CD8-positive, alpha-beta memory T cell (primary cell): ENCODE results near the gene ABCC9. TPM values are rescaled to one million over a fixed set of nuclear protein-coding genes. Genes with fewer than 3 reads are reported as not detected.

Experiments
- CTCF ChIA-PET: fragments of 350-600 bp; sonication (Branson Sonifier 250); formaldehyde crosslinking; loops from one replicate; lab custom pipeline; 2021; ENCODE audit warnings: antibody characterized with exemption; lab: Charles Lee
- POLR2A ChIA-PET: fragments of 350-600 bp; sonication (Branson Sonifier 250); formaldehyde crosslinking; loops from one replicate; lab custom pipeline; 2021; ENCODE audit warnings: antibody characterized with exemption; lab: Charles Lee
- DNase-seq, 5 donors: peaks; one replicate each; pipeline versions ENCODE4 v3.0.0 to v3.0.0-alpha.2; 2020 to 2022; ENCODE audit warnings: mixed read lengths in 1 of 5
- H3K27ac ChIP-seq: one replicate; pipeline ENCODE4 v1.7.0; 2013; ENCODE audit warnings: low read depth, mild to moderate bottlenecking, low read length, moderate library complexity
- H3K27me3 ChIP-seq: 2 replicates; pipeline ENCODE4 v1.7.0; 2013; ENCODE audit warnings: low read length, mild to moderate bottlenecking; ENCODE audit not compliant: insufficient read depth, poor library complexity, severe bottlenecking
- H3K36me3 ChIP-seq: 2 replicates; pipeline ENCODE4 v1.7.0; 2013; ENCODE audit warnings: mild to moderate bottlenecking, low read length, moderate library complexity; ENCODE audit not compliant: insufficient read depth
- H3K4me1 ChIP-seq: 2 replicates; pipeline ENCODE4 v1.7.0; 2013; ENCODE audit warnings: mild to moderate bottlenecking, low read length, moderate library complexity; ENCODE audit not compliant: insufficient read depth
- H3K4me3 ChIP-seq: 2 replicates; pipeline ENCODE4 v1.7.0; 2013; ENCODE audit warnings: mild to moderate bottlenecking, low read length
- H3K9me3 ChIP-seq: 2 replicates; pipeline ENCODE4 v1.7.0; 2013; ENCODE audit warnings: mild to moderate bottlenecking, low read length
- H3K27ac Mint-ChIP-seq, 8 donors: one replicate each; pipeline ENCODE4 v1.8.0; 2020 to 2021; ENCODE audit warnings: mixed read lengths in 8 of 8, mild to moderate bottlenecking in 6 of 8, inconsistent platforms in 3 of 8, moderate library complexity in 3 of 8
- H3K27me3 Mint-ChIP-seq, 2 donors: one replicate each; pipeline ENCODE4 v1.8.0; 2020 to 2021; ENCODE audit warnings: mixed read lengths in 2 of 2, mild to moderate bottlenecking in 1 of 2, moderate library complexity in 1 of 2
- H3K36me3 Mint-ChIP-seq, 3 donors: one replicate each; pipeline ENCODE4 v1.8.0; 2020 to 2021; ENCODE audit warnings: mixed read lengths in 3 of 3, inconsistent platforms in 1 of 3, mild to moderate bottlenecking in 1 of 3
- H3K4me1 Mint-ChIP-seq, 3 donors: one replicate each; pipeline ENCODE4 v1.8.0; 2020 to 2021; ENCODE audit warnings: mixed read lengths in 3 of 3, inconsistent platforms in 1 of 3, mild to moderate bottlenecking in 1 of 3
- H3K4me3 Mint-ChIP-seq, 7 donors: one replicate each; pipeline ENCODE4 v1.8.0; 2020 to 2021; ENCODE audit warnings: mixed read lengths in 7 of 7, mild to moderate bottlenecking in 6 of 7, moderate library complexity in 4 of 7, inconsistent platforms in 2 of 7
- H3K9me3 Mint-ChIP-seq, 5 donors: one replicate each; pipeline ENCODE4 v1.8.0; 2020 to 2022; ENCODE audit warnings: mixed read lengths in 5 of 5, mild to moderate bottlenecking in 3 of 5, moderate library complexity in 2 of 5, inconsistent platforms in 1 of 5
- polyA plus RNA-seq: library from polyadenylated mRNA; unstranded; fragments of 300-500 nt; fragmentation: Illumina TruSeq; gene quantifications from one replicate; pipeline ENCODE4 v1.2.3, GENCODE V29; 2021
- total RNA-seq, 2 experiments: library from RNA; stranded (reverse); gene quantifications; one replicate each; pipeline ENCODE4 v1.2.3, GENCODE V29; 2021

ABCC9 gene
- total RNA-seq (not detected), polyA plus RNA-seq (not detected)

- Mint-ChIP-seq H3K9me3 (peaks cover 8 to 20% (median 15%) of the 10 kb centered on the region in 5 donors), H3K27me3 (peaks cover 34 to 85% of the 10 kb centered on the region in 2 donors), H3K36me3 (no peaks in the 10 kb centered on the region), H3K27ac (peak within 1 kb of the TSS in 2 of 8 donors; percentile 41 to 72), H3K4me3 (peak within 1 kb of the TSS in 6 of 7 donors; percentile 48 to 71 (median 66)), H3K4me1 (peaks cover 16 to 18% (median 17%) of the 10 kb centered on the region in 3 donors)
- H3K4me3 ChIP-seq: no peak within 1 kb of the TSS
- peaks cover 13% of the 10 kb centered on the region for H3K27me3 ChIP-seq
- DNase-seq: no peak
- ChIA-PET CTCF (no interaction called here), POLR2A (no interaction called here)
- H3K36me3 ChIP-seq: no peaks in the 10 kb centered on the region
- no peaks in the 10 kb centered on the region for H3K9me3 ChIP-seq
- no peak within 1 kb of the TSS for H3K27ac ChIP-seq
- peaks cover 14% of the 10 kb centered on the region for H3K4me1 ChIP-seq
These were observed at the start of gene ABCC9 for GRCh38 chr12:21940549-21941505. ABCC9 (minus strand) TSS chr12:21941426; CDS start chr12:21936674, 4,752 bp downstream.

- H3K27me3 ChIP-seq: no peaks in the 10 kb centered on the region
- Mint-ChIP-seq H3K36me3 (no peaks in the 10 kb centered on the region), H3K9me3 (no peaks in the 10 kb centered on the region), H3K4me1 (peaks cover 3 to 6% (median 5%) of the 10 kb centered on the region in 3 donors), H3K27me3 (peaks cover 8 to 19% of the 10 kb centered on the region in 2 donors), H3K4me3 (no peak overlapping the region), H3K27ac (no peak overlapping the region)
- no peaks in the 10 kb centered on the region for H3K9me3 ChIP-seq
- no peak overlapping the region for H3K4me3 ChIP-seq
- no peak overlapping the region for H3K27ac ChIP-seq
- H3K36me3 ChIP-seq: no peaks in the 10 kb centered on the region
- no peaks in the 10 kb centered on the region for H3K4me1 ChIP-seq
- ChIA-PET POLR2A (no interaction called here), CTCF (interaction anchor here (0.8 to 2.0 kb wide), 2 partner anchors 291 to 292 kb away, joined by 4 to 7 read pairs; no protein-coding TSS in a partner anchor)
- DNase-seq: no peak
These were observed 48.7 kb upstream of the ABCC9 start for GRCh38 chr12:21989819-21990412.

- H3K36me3 Mint-ChIP-seq: no peaks in the 10 kb centered on the region
- ChIA-PET POLR2A (no interaction called here), CTCF (interaction anchor here (1.7 kb wide), 1 partner anchor 29 kb away, joined by 3 read pairs; no protein-coding TSS in a partner anchor)
- H3K36me3 ChIP-seq: no peaks in the 10 kb centered on the region
- no peak overlapping the region for H3K4me3 ChIP-seq
- H3K4me1 Mint-ChIP-seq: peaks cover 3 to 6% (median 5%) of the 10 kb centered on the region in 3 donors
- H3K9me3 Mint-ChIP-seq: no peaks in the 10 kb centered on the region
- DNase-seq: no peak
- H3K27me3 Mint-ChIP-seq: peaks cover 8 to 22% of the 10 kb centered on the region in 2 donors
- no peaks in the 10 kb centered on the region for H3K9me3 ChIP-seq
- H3K4me3 Mint-ChIP-seq: no peak overlapping the region
- no peak overlapping the region for H3K27ac ChIP-seq
- no peaks in the 10 kb centered on the region for H3K4me1 ChIP-seq
- H3K27me3 ChIP-seq: no peaks in the 10 kb centered on the region
- no peak overlapping the region for H3K27ac Mint-ChIP-seq
These were observed 47.4 kb upstream of the ABCC9 start for GRCh38 chr12:21988619-21989018.

- no peak overlapping the region for H3K4me3 Mint-ChIP-seq
- no peaks in the 10 kb centered on the region for H3K9me3 ChIP-seq
- peaks cover 2% of the 10 kb centered on the region in 3 donors for H3K4me1 Mint-ChIP-seq
- CTCF ChIA-PET: interaction anchor here (1.7 kb wide), 1 partner anchor 30 kb away, joined by 3 read pairs; no protein-coding TSS in a partner anchor
- no peaks in the 10 kb centered on the region for H3K4me1 ChIP-seq
- no peaks in the 10 kb centered on the region for H3K36me3 ChIP-seq
- H3K4me3 ChIP-seq: no peak overlapping the region
- no peak for DNase-seq
- no peaks in the 10 kb centered on the region for H3K9me3 Mint-ChIP-seq
- POLR2A ChIA-PET: no interaction called here
- H3K27ac ChIP-seq: no peak overlapping the region
- H3K36me3 Mint-ChIP-seq: no peaks in the 10 kb centered on the region
- H3K27me3 Mint-ChIP-seq: peaks cover 8 to 26% of the 10 kb centered on the region in 2 donors
- no peak overlapping the region for H3K27ac Mint-ChIP-seq
- H3K27me3 ChIP-seq: no peaks in the 10 kb centered on the region
These were observed 46.5 kb upstream of the ABCC9 start for GRCh38 chr12:21987755-21988154.

- DNase-seq: no peak
- H3K27me3 Mint-ChIP-seq: peaks cover 8 to 44% of the 10 kb centered on the region in 2 donors
- ChIA-PET POLR2A (no interaction called here), CTCF (no interaction called here)
- no peaks in the 10 kb centered on the region for H3K9me3 Mint-ChIP-seq
- H3K4me3 Mint-ChIP-seq: no peak overlapping the region
- Histone ChIP-seq H3K4me1 (no peaks in the 10 kb centered on the region), H3K4me3 (no peak overlapping the region), H3K27me3 (no peaks in the 10 kb centered on the region), H3K36me3 (no peaks in the 10 kb centered on the region), H3K27ac (no peak overlapping the region), H3K9me3 (no peaks in the 10 kb centered on the region)
- no peaks in the 10 kb centered on the region for H3K36me3 Mint-ChIP-seq
- no peaks in the 10 kb centered on the region for H3K4me1 Mint-ChIP-seq
- H3K27ac Mint-ChIP-seq: no peak overlapping the region
These were observed 43.9 kb upstream of the ABCC9 start for GRCh38 chr12:21985155-21985554.

- Mint-ChIP-seq H3K36me3 (no peaks in the 10 kb centered on the region), H3K27ac (no peak overlapping the region), H3K4me1 (peaks cover 0 to under 1% (median 0%) of the 10 kb centered on the region in 3 donors), H3K4me3 (no peak overlapping the region), H3K27me3 (peaks cover 6 to 46% of the 10 kb centered on the region in 2 donors), H3K9me3 (no peaks in the 10 kb centered on the region)
- no peaks in the 10 kb centered on the region for H3K36me3 ChIP-seq
- ChIA-PET CTCF (no interaction called here), POLR2A (no interaction called here)
- no peaks in the 10 kb centered on the region for H3K4me1 ChIP-seq
- no peaks in the 10 kb centered on the region for H3K27me3 ChIP-seq
- H3K9me3 ChIP-seq: no peaks in the 10 kb centered on the region
- no peak overlapping the region for H3K27ac ChIP-seq
- no peak for DNase-seq
- H3K4me3 ChIP-seq: no peak overlapping the region
These were observed 43.1 kb upstream of the ABCC9 start for GRCh38 chr12:21984375-21984774.

- Histone ChIP-seq H3K4me1 (no peaks in the 10 kb centered on the region), H3K36me3 (no peaks in the 10 kb centered on the region), H3K27ac (no peak overlapping the region), H3K9me3 (no peaks in the 10 kb centered on the region), H3K27me3 (no peaks in the 10 kb centered on the region), H3K4me3 (no peak overlapping the region)
- Mint-ChIP-seq H3K4me1 (peaks cover 0 to 2% (median 0%) of the 10 kb centered on the region in 3 donors), H3K27me3 (peaks cover 8 to 42% of the 10 kb centered on the region in 2 donors), H3K4me3 (no peak overlapping the region), H3K36me3 (no peaks in the 10 kb centered on the region), H3K9me3 (no peaks in the 10 kb centered on the region), H3K27ac (no peak overlapping the region)
- ChIA-PET CTCF (no interaction called here), POLR2A (no interaction called here)
- DNase-seq: no peak
These were observed 41.9 kb upstream of the ABCC9 start for GRCh38 chr12:21983095-21983494.

- POLR2A ChIA-PET: no interaction called here
- Mint-ChIP-seq H3K4me3 (no peak overlapping the region), H3K4me1 (peaks cover 0 to 2% (median 0%) of the 10 kb centered on the region in 3 donors), H3K9me3 (no peaks in the 10 kb centered on the region), H3K36me3 (no peaks in the 10 kb centered on the region), H3K27ac (no peak overlapping the region), H3K27me3 (peaks cover 4 to 31% of the 10 kb centered on the region in 2 donors)
- CTCF ChIA-PET: no interaction called here
- Histone ChIP-seq H3K36me3 (no peaks in the 10 kb centered on the region), H3K9me3 (no peaks in the 10 kb centered on the region), H3K4me3 (no peak overlapping the region), H3K27ac (no peak overlapping the region), H3K4me1 (no peaks in the 10 kb centered on the region), H3K27me3 (no peaks in the 10 kb centered on the region)
- no peak for DNase-seq
These were observed 39.3 kb upstream of the ABCC9 start for GRCh38 chr12:21980544-21980943.
